T-helper 9 cell (primary cell): ENCODE measurements around the gene PPP1R13L.
"Not testable (repeated sequence)": the region's sequence is repeated elsewhere in the genome, so short reads cannot be mapped to it uniquely, and the experiment has no call there.

Experiments
- DNase-seq: peaks from one replicate; pipeline ENCODE4 v3.0.0-alpha.2; 2020
- total RNA-seq, 2 donors: gene quantifications; one replicate each; lab custom pipeline; 2026; lab: John Stamatoyannopoulos, UW

The PPP1R13L gene
- 3.1 to 4.3 reads per million in 2 donors for total RNA-seq

- DNase-seq: peak; percentile 24
These were observed at the start of gene PPP1R13L for GRCh38 chr19:45404557-45405434. PPP1R13L (minus strand) TSS chr19:45405069; CDS start chr19:45398318, 6,751 bp downstream.

- DNase-seq: no peak
These were observed 47.0 kb upstream of the PPP1R13L start for GRCh38 chr19:45451850-45452387.

- DNase-seq: peak; percentile 62
These were observed 46.4 kb upstream of the PPP1R13L start for GRCh38 chr19:45451131-45451849.

GRCh38 chr19:45450012-45450333 is 45.1 kb upstream of the PPP1R13L start:
- no peak for DNase-seq

GRCh38 chr19:45448887-45449299 is 44.0 kb upstream of the PPP1R13L start:
- no peak for DNase-seq

GRCh38 chr19:45448425-45448756 is 43.5 kb upstream of the PPP1R13L start:
- no peak for DNase-seq

GRCh38 chr19:45446944-45447343 is 42.1 kb upstream of the PPP1R13L start:
- DNase-seq: no peak

- no peak for DNase-seq
These were observed 41.4 kb upstream of the PPP1R13L start for GRCh38 chr19:45446295-45446694.

GRCh38 chr19:45445139-45445538 is 40.3 kb upstream of the PPP1R13L start:
- no peak for DNase-seq

GRCh38 chr19:45444318-45445041 is 39.6 kb upstream of the PPP1R13L start:
- DNase-seq: peak; percentile 77

- DNase-seq: peak; percentile 44
These were observed 38.8 kb upstream of the PPP1R13L start for GRCh38 chr19:45443462-45444317.

- DNase-seq: peak; percentile 43
These were observed 38.1 kb upstream of the PPP1R13L start for GRCh38 chr19:45442778-45443461.

- no peak for DNase-seq
These were observed 37.5 kb upstream of the PPP1R13L start for GRCh38 chr19:45442408-45442777.

- DNase-seq: no peak
These were observed 36.2 kb upstream of the PPP1R13L start for GRCh38 chr19:45440873-45441654.

- no peak for DNase-seq
These were observed 35.4 kb upstream of the PPP1R13L start for GRCh38 chr19:45440259-45440638.

- peak; percentile 80 for DNase-seq
These were observed 34.8 kb upstream of the PPP1R13L start for GRCh38 chr19:45439569-45440258.

- DNase-seq: no peak
These were observed 34.3 kb upstream of the PPP1R13L start for GRCh38 chr19:45439190-45439568.

- DNase-seq: no peak
These were observed 32.5 kb upstream of the PPP1R13L start for GRCh38 chr19:45437328-45437727.

GRCh38 chr19:45432543-45432942 is 27.7 kb upstream of the PPP1R13L start:
- DNase-seq: not testable (repeated sequence)

GRCh38 chr19:45431008-45431407 is 26.1 kb upstream of the PPP1R13L start:
- DNase-seq: not testable (repeated sequence)
